Karpas-422 (cell line): ENCODE results near the gene BST1. TPM values are rescaled to one million over a fixed set of nuclear protein-coding genes. Genes with fewer than 3 reads are reported as not detected.

Experiments
- DNase-seq: peaks from one replicate; pipeline ENCODE4 v3.0.0-alpha.2; 2015
- H2AFZ ChIP-seq: fragments of 200-600 bp; sonication (generic); 2 replicates; pipeline ENCODE4 v1.6.1; 2014; ENCODE audit warnings: antibody characterized with exemption, low read length, mixed read lengths
- H3K27ac ChIP-seq: fragments of 200-600 bp; sonication (generic); 2 replicates; pipeline ENCODE4 v1.5.1; 2014; ENCODE audit warnings: mild to moderate bottlenecking, low read length, moderate library complexity
- H3K27me3 ChIP-seq: fragments of 200-600 bp; sonication (generic); 2 replicates; pipeline ENCODE4 v1.6.1; 2014; ENCODE audit warnings: low read length, mixed read lengths
- H3K36me3 ChIP-seq: fragments of 200-600 bp; sonication (generic); 2 replicates; pipeline ENCODE4 v1.6.1; 2014; ENCODE audit warnings: low read length, mixed read lengths; ENCODE audit not compliant: insufficient read depth
- H3K4me1 ChIP-seq: fragments of 200-600 bp; sonication (generic); 2 replicates; pipeline ENCODE4 v1.6.1; 2014; ENCODE audit warnings: mild to moderate bottlenecking, low read length, mixed read lengths
- H3K4me2 ChIP-seq: fragments of 200-600 bp; sonication (generic); 2 replicates; pipeline ENCODE4 v1.6.1; 2014; ENCODE audit warnings: low read length, low read depth, mild to moderate bottlenecking; ENCODE audit not compliant: poor library complexity, severe bottlenecking
- H3K4me3 ChIP-seq: fragments of 200-600 bp; sonication (generic); 2 replicates; pipeline ENCODE4 v1.5.1; 2014; ENCODE audit warnings: mild to moderate bottlenecking, antibody characterized with exemption, low read length, mixed read lengths
- H3K79me2 ChIP-seq: fragments of 200-600 bp; sonication (generic); 2 replicates; pipeline ENCODE4 v1.6.1; 2014; ENCODE audit warnings: mild to moderate bottlenecking, low read length, mixed read lengths
- H3K9ac ChIP-seq: fragments of 200-600 bp; sonication (generic); 2 replicates; pipeline ENCODE4 v1.6.0; 2014; ENCODE audit warnings: low read length
- H3K9me2 ChIP-seq: fragments of 200-600 bp; sonication (generic), shearing (Covaris generic); replicated peaks from 2 replicates; pipeline ENCODE4 v1.6.0; 2014; ENCODE audit warnings: mild to moderate bottlenecking, low read length, moderate library complexity; ENCODE audit not compliant: insufficient read depth
- H3K9me3 ChIP-seq: fragments of 300-700, 200-600 bp; sonication (generic); 2 replicates; pipeline ENCODE4 v1.6.1; 2014; ENCODE audit warnings: low read length, mixed read lengths
- H4K20me1 ChIP-seq: fragments of 200-600 bp; sonication (generic); 2 replicates; pipeline ENCODE4 v1.6.1; 2014; ENCODE audit warnings: mild to moderate bottlenecking, antibody characterized with exemption, low read length, low read depth; ENCODE audit not compliant: insufficient read depth
- total RNA-seq: library from RNA; depleted of rRNA; stranded (reverse); fragments of >200 nt; shearing (Covaris generic); gene quantifications from 2 replicates; pipeline ENCODE4 v1.2.3, GENCODE V29; 2014; ENCODE audit warnings: low replicate concordance

Gene BST1
- total RNA-seq, 1 experiment from 2014 or later = not detected

GRCh38 chr4:15717086-15717485, 14.2 kb downstream of the BST1 start:
- Histone ChIP-seq H3K79me2 (no peaks in the 10 kb centered on the region), H3K9me2 (no peaks in the 10 kb centered on the region), H3K36me3 (no peaks in the 10 kb centered on the region), H3K27ac (no peak overlapping the region), H4K20me1 (no peaks in the 10 kb centered on the region), H3K9ac (no peak overlapping the region), H3K4me2 (no peak overlapping the region), H3K4me1 (no peaks in the 10 kb centered on the region), H3K27me3 (no peaks in the 10 kb centered on the region), H3K9me3 (no peaks in the 10 kb centered on the region), H3K4me3 (no peak overlapping the region), H2AFZ (no peak overlapping the region)
- DNase-seq = no peak

DNA sequence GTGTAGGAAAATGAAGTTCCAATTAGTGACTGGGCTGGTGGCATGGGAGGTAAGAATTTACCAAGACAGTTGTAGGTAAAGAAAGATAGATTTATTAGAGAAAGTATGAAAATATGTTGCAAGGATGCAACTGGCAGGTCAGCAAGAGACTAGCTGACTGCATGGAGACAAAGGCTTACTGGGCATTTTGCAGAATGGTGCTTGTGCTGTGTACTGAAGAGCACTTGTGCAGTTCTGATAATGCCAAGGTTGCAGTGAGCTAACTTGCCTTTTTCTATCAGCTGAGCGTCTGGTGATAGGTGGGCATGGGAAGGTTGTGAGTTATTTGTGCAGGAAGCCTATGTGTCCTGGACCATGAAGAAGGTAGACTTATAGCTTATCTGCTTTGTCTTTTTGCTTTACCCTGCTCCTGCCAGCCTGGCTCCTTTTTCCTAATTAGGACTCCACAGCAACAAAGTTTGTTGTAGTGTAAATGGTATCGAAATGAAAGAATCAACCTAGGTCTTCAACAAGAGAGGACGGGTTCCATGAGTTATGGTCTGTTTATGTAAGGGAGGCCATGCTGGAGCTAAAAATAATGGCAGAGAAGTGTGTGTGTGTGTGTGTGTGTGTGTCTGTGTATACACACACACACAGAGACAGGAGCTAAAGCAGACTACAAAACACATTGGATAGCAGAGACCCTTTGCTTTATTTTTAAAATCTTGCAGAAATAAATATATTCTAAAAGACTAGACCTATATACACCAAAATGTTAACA, 15.0 kb downstream of the BST1 start:
- no peaks in the 10 kb centered on the region for H3K9me2 ChIP-seq
- H3K79me2 ChIP-seq = no peaks in the 10 kb centered on the region

GRCh38 chr4:15718465-15718864, 15.6 kb downstream of the BST1 start:
- no peaks in the 10 kb centered on the region for H3K9me3 ChIP-seq
- no peaks in the 10 kb centered on the region for H3K79me2 ChIP-seq
- no peak overlapping the region for H3K4me3 ChIP-seq
- H3K36me3 ChIP-seq = no peaks in the 10 kb centered on the region
- no peaks in the 10 kb centered on the region for H3K9me2 ChIP-seq
- 0 out of 2 replicates have a peak overlapping the region, but pooled peaks have one; percentile 5 for H2AFZ ChIP-seq
- H3K4me1 ChIP-seq = no peaks in the 10 kb centered on the region
- DNase-seq = no peak
- H3K27ac ChIP-seq = no peak overlapping the region
- H3K27me3 ChIP-seq = no peaks in the 10 kb centered on the region
- no peak overlapping the region for H3K4me2 ChIP-seq
- no peak overlapping the region for H3K9ac ChIP-seq
- H4K20me1 ChIP-seq = no peaks in the 10 kb centered on the region

More for the DNA sequence above, 15.0 kb downstream of the BST1 start:
- Histone ChIP-seq H3K9ac (no peak overlapping the region), H4K20me1 (no peaks in the 10 kb centered on the region), H3K36me3 (no peaks in the 10 kb centered on the region), H3K27ac (no peak overlapping the region), H3K27me3 (no peaks in the 10 kb centered on the region), H3K4me1 (no peaks in the 10 kb centered on the region), H3K9me3 (no peaks in the 10 kb centered on the region), H3K4me2 (no peak overlapping the region), H3K4me3 (no peak overlapping the region), H2AFZ (no peak overlapping the region)
- DNase-seq = no peak

DNA sequence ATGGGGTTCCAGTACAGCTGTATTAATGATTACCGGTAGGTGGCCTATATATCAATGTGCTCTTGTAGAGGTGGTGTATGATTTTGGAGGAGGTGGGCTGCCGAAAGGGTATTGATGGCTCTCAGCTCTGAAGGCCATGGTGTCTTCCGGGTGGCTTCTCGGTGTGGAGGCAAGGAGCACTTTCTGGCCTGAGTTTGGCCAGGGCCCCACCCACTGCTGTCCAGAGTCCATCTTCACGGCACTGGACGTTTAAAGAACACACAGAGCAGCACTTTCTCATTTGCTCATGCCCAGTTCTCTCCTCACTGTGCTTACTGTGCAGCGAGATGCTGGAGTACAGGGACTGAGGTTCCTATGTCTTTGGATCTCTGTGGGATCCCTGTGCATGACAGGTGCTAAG, 16.1 kb downstream of the BST1 start:
- Histone ChIP-seq H3K36me3 (no peaks in the 10 kb centered on the region), H4K20me1 (no peaks in the 10 kb centered on the region), H3K27ac (no peak overlapping the region), H3K79me2 (no peaks in the 10 kb centered on the region), H3K4me1 (no peaks in the 10 kb centered on the region), H3K4me3 (no peak overlapping the region), H2AFZ (0 out of 2 replicates have a peak overlapping the region, but pooled peaks have one; percentile 28), H3K4me2 (no peak overlapping the region), H3K9me3 (no peaks in the 10 kb centered on the region), H3K9ac (no peak overlapping the region), H3K27me3 (no peaks in the 10 kb centered on the region), H3K9me2 (no peaks in the 10 kb centered on the region)
- no peak for DNase-seq

DNA sequence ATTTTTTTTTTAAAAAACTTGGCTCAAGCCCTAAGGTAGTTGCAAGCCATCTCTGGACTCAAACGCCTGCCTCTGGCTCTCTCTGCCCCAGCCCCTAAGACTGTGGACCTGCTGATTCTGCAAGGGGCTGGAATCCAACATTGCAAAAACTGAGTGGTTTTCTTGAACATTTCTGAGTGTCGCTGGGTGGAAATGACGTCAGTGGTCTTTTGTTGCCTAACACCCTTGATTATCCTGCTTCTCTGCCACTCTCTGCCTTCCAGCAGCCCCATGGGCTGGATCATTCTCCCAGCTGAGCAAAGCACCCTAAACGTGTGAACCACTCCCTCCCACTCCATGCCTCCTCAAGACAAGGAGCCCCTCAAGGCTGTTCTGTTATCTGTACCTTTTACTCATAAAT, 16.6 kb downstream of the BST1 start:
- H3K4me2 ChIP-seq = no peak overlapping the region
- DNase-seq = no peak
- H3K4me1 ChIP-seq = no peaks in the 10 kb centered on the region
- H3K9me2 ChIP-seq = no peaks in the 10 kb centered on the region
- H3K36me3 ChIP-seq = no peaks in the 10 kb centered on the region
- no peak overlapping the region for H2AFZ ChIP-seq
- H4K20me1 ChIP-seq = no peaks in the 10 kb centered on the region
- H3K27ac ChIP-seq = no peak overlapping the region
- H3K9ac ChIP-seq = no peak overlapping the region
- no peak overlapping the region for H3K4me3 ChIP-seq
- no peaks in the 10 kb centered on the region for H3K79me2 ChIP-seq
- H3K9me3 ChIP-seq = no peaks in the 10 kb centered on the region
- H3K27me3 ChIP-seq = no peaks in the 10 kb centered on the region

- Histone ChIP-seq H3K79me2 (no peaks in the 10 kb centered on the region), H3K36me3 (no peaks in the 10 kb centered on the region), H3K27me3 (no peaks in the 10 kb centered on the region), H3K4me2 (no peak overlapping the region), H2AFZ (no peak overlapping the region), H4K20me1 (no peaks in the 10 kb centered on the region), H3K27ac (no peak overlapping the region), H3K4me1 (no peaks in the 10 kb centered on the region), H3K4me3 (no peak overlapping the region), H3K9ac (no peak overlapping the region), H3K9me3 (no peaks in the 10 kb centered on the region), H3K9me2 (no peaks in the 10 kb centered on the region)
- DNase-seq = no peak
Observed at GRCh38 chr4:15720851-15721250, 18.0 kb downstream of the BST1 start.

- DNase-seq = no peak
- no peak overlapping the region for H2AFZ ChIP-seq
- H3K4me3 ChIP-seq = no peak overlapping the region
- no peak overlapping the region for H3K9ac ChIP-seq
- no peaks in the 10 kb centered on the region for H4K20me1 ChIP-seq
- no peaks in the 10 kb centered on the region for H3K36me3 ChIP-seq
- no peak overlapping the region for H3K27ac ChIP-seq
- no peaks in the 10 kb centered on the region for H3K27me3 ChIP-seq
- H3K79me2 ChIP-seq = no peaks in the 10 kb centered on the region
- no peak overlapping the region for H3K4me2 ChIP-seq
- peaks cover 10% of the 10 kb centered on the region for H3K4me1 ChIP-seq
- H3K9me2 ChIP-seq = no peaks in the 10 kb centered on the region
- H3K9me3 ChIP-seq = no peaks in the 10 kb centered on the region
Observed at GRCh38 chr4:15725608-15726007, 22.7 kb downstream of the BST1 start.

DNA sequence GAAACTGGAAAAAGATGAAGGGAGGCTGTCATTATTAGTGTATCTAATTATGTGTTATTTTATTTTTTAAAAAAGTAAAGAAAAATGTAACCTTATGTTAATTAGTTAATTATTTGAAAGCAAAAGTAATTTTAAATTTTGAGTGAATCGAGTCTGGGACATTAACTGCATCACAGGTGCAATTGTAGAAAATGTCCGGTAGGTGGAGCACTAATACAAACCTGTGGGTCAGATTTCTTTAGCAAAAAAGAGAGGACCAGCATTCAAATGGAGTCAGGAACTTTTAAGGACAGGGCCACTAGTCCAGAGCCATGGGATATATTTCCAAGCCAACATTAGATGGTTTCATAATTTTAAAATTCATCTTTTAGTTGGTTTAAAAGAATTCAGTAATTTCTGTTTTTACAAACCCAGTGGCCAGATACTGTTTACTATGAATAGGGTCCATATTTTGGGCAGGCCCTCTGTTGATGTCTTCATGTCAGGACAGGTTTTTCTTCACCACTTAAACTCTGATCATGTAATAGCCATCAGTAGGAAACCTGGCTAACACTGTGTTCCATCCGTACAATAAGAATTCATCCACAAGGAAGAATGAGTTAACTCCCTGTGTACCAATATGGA, 27.2 kb downstream of the BST1 start:
- no peak overlapping the region for H2AFZ ChIP-seq
- DNase-seq = peak; percentile 80
- H3K9me2 ChIP-seq = no peaks in the 10 kb centered on the region

More for the DNA sequence above, 27.2 kb downstream of the BST1 start:
- H3K27ac ChIP-seq = no peak overlapping the region
- no peaks in the 10 kb centered on the region for H3K36me3 ChIP-seq
- H3K9ac ChIP-seq = no peak overlapping the region
- no peaks in the 10 kb centered on the region for H3K9me3 ChIP-seq
- H3K4me2 ChIP-seq = no peak overlapping the region
- no peaks in the 10 kb centered on the region for H3K79me2 ChIP-seq
- H3K4me1 ChIP-seq = peaks cover 15% of the 10 kb centered on the region
- no peak overlapping the region for H3K4me3 ChIP-seq
- H4K20me1 ChIP-seq = no peaks in the 10 kb centered on the region
- H3K27me3 ChIP-seq = no peaks in the 10 kb centered on the region
